Activated B cell treated with CpG ODN at 0.5 μM for 24 hours (primary cell): ENCODE measurements around the gene EFCAB8. TPM values are rescaled to one million over a fixed set of nuclear protein-coding genes. Genes with fewer than 3 reads are reported as not detected.

Experiments
- ATAC-seq: fragments of 200-7000 bp; cut with Tn5 transposase; one replicate; pipeline ENCODE4 v1.10.0; 2021; ENCODE audit warnings: low read depth, mild to moderate bottlenecking, moderate library complexity
- CTCF ChIA-PET: fragments of 350-600 bp; sonication (Branson Sonifier 250); formaldehyde crosslinking; loops from one replicate; lab custom pipeline; 2021; ENCODE audit warnings: antibody characterized with exemption; lab: Charles Lee
- POLR2A ChIA-PET: fragments of 350-600 bp; sonication (Branson Sonifier 250); formaldehyde crosslinking; loops from one replicate; lab custom pipeline; 2021; ENCODE audit warnings: antibody characterized with exemption; lab: Charles Lee
- DNase-seq: peaks from one replicate; pipeline ENCODE4 v3.0.0; 2022
- H3K27ac Mint-ChIP-seq: one replicate; pipeline ENCODE4 v1.8.0; 2020; ENCODE audit warnings: mixed read lengths
- H3K27me3 Mint-ChIP-seq: one replicate; pipeline ENCODE4 v1.8.0; 2021; ENCODE audit warnings: mixed read lengths
- H3K36me3 Mint-ChIP-seq: one replicate; pipeline ENCODE4 v1.8.0; 2021; ENCODE audit warnings: low read depth, mixed read lengths
- H3K4me1 Mint-ChIP-seq: one replicate; pipeline ENCODE4 v1.8.0; 2021; ENCODE audit warnings: mixed read lengths
- H3K4me3 Mint-ChIP-seq: one replicate; pipeline ENCODE4 v1.8.0; 2020; ENCODE audit warnings: mild to moderate bottlenecking, mixed read lengths
- H3K9me3 Mint-ChIP-seq: one replicate; pipeline ENCODE4 v1.8.0; 2020; ENCODE audit warnings: mixed read lengths
- CTCF ChIP-seq: fragments of 200-600 bp; IDR thresholded peaks from one replicate; pipeline ENCODE4 v1.8.0; 2022; ENCODE audit warnings: antibody characterized with exemption, mild to moderate bottlenecking
- intact Hi-C: fragments of 100-400 bp; cut with micrococcal nuclease; formaldehyde crosslinking; loops from one replicate; pipeline ENCODE4 v1.15.1; 2024
- total RNA-seq: library from RNA; stranded (reverse); gene quantifications from 2 replicates; pipeline ENCODE4 v1.2.3, GENCODE V29; 2022

The EFCAB8 gene
- total RNA-seq, 1 donor from 2014 or later, result 0.71 TPM

- ChIA-PET POLR2A (no interaction called here), CTCF (no interaction called here)
- H3K9me3 Mint-ChIP-seq, result no peaks in the 10 kb centered on the region
- H3K27ac Mint-ChIP-seq, result no peak overlapping the region
- no peaks in the 10 kb centered on the region for H3K36me3 Mint-ChIP-seq
- no peak overlapping the region for H3K4me3 Mint-ChIP-seq
- no peak for DNase-seq
- ATAC-seq, result no peak
- intact Hi-C loops, result no loop called here
- no peak for TF ChIP-seq CTCF
- H3K27me3 Mint-ChIP-seq, result no peaks in the 10 kb centered on the region
- no peaks in the 10 kb centered on the region for H3K4me1 Mint-ChIP-seq
Measured at GRCh38 chr20:32929162-32929561, 70.4 kb downstream of the EFCAB8 start.

- Mint-ChIP-seq H3K27me3 (no peaks in the 10 kb centered on the region), H3K9me3 (no peaks in the 10 kb centered on the region), H3K36me3 (no peaks in the 10 kb centered on the region), H3K27ac (no peak overlapping the region), H3K4me3 (no peak overlapping the region), H3K4me1 (no peaks in the 10 kb centered on the region)
- POLR2A ChIA-PET, result no interaction called here
- intact Hi-C loops, result no loop called here
- DNase-seq (no peak), ATAC-seq (no peak)
- no peak for TF ChIP-seq CTCF
- CTCF ChIA-PET, result no interaction called here
Measured at GRCh38 chr20:32930181-32930580, 71.5 kb downstream of the EFCAB8 start.

GRCh38 chr20:32930701-32931100, 72.0 kb downstream of the EFCAB8 start:
- no peaks in the 10 kb centered on the region for H3K9me3 Mint-ChIP-seq
- H3K4me3 Mint-ChIP-seq, result no peak overlapping the region
- no peak overlapping the region for H3K27ac Mint-ChIP-seq
- no peak for TF ChIP-seq CTCF
- POLR2A ChIA-PET, result no interaction called here
- DNase-seq (no peak), ATAC-seq (no peak)
- intact Hi-C loops, result no loop called here
- H3K27me3 Mint-ChIP-seq, result no peaks in the 10 kb centered on the region
- no peaks in the 10 kb centered on the region for H3K4me1 Mint-ChIP-seq
- CTCF ChIA-PET, result no interaction called here
- no peaks in the 10 kb centered on the region for H3K36me3 Mint-ChIP-seq

- no peak for TF ChIP-seq CTCF
- ATAC-seq, result no peak
- no peak overlapping the region for H3K27ac Mint-ChIP-seq
- CTCF ChIA-PET, result no interaction called here
- H3K27me3 Mint-ChIP-seq, result no peaks in the 10 kb centered on the region
- no peaks in the 10 kb centered on the region for H3K36me3 Mint-ChIP-seq
- H3K9me3 Mint-ChIP-seq, result no peaks in the 10 kb centered on the region
- POLR2A ChIA-PET, result no interaction called here
- H3K4me3 Mint-ChIP-seq, result no peak overlapping the region
- no peak for DNase-seq
- no peaks in the 10 kb centered on the region for H3K4me1 Mint-ChIP-seq
- intact Hi-C loops, result no loop called here
Measured at GRCh38 chr20:32934580-32934979, 75.9 kb downstream of the EFCAB8 start.

- intact Hi-C loops, result no loop called here
- H3K27ac Mint-ChIP-seq, result no peak overlapping the region
- peaks cover 4% of the 10 kb centered on the region for H3K27me3 Mint-ChIP-seq
- DNase-seq (no peak), ATAC-seq (no peak)
- no peak for TF ChIP-seq CTCF
- no peaks in the 10 kb centered on the region for H3K4me1 Mint-ChIP-seq
- peaks cover 3% of the 10 kb centered on the region for H3K36me3 Mint-ChIP-seq
- ChIA-PET POLR2A (no interaction called here), CTCF (no interaction called here)
- H3K9me3 Mint-ChIP-seq, result peaks cover 7% of the 10 kb centered on the region
- H3K4me3 Mint-ChIP-seq, result no peak overlapping the region
Measured at GRCh38 chr20:32941155-32941885, 82.6 kb downstream of the EFCAB8 start.
